CD4-positive, alpha-beta T cell treated with Interleukin-2 at 100 ng/mL for 4 hours (primary cell): Measurements from ENCODE around the gene PPP2R3C.
"Not testable (repeated sequence)": the region's sequence is repeated elsewhere in the genome, so short reads cannot be mapped to it uniquely, and the experiment has no call there.

Experiments used
- DNase-seq: peaks from one replicate; pipeline ENCODE4 v3.0.0-alpha.2; 2020; ENCODE audit warnings: low spot score

PPP2R3C gene

DNA sequence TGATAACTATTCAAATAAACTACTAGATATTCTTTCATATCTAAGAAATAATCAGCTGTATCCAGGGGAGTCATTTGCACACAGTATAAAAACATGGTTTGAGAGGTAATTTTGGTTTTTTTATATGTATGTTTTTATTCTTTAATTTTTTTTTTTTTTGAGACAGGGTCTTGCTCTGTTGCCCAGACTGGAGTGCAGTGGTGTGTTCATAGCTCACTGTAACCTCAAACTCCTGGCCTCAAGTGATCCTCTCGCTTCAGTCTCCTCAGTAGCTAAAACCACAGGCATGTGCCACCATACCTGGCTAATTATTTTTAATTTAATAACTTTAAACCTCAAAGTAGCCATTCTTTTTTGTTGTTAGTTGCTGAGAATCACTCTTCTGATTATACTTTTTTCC, 2.3 kb upstream of the PPP2R3C start:
- DNase-seq: no peak

DNA sequence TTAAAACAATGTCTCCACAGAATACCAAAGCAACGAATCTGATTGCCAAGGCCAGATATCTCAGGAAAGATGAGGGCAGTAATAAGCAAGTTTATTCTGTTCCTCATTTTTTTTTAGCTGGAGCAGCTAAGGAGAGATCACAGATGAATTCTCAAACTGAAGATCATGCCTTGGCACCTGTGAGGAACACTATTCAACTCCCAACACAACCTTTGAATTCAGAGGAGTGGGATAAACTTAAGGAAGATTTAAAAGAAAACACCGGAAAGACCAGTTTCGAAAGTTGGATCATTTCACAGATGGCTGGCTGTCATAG, 1.6 kb upstream of the PPP2R3C start:
- DNase-seq: no peak

DNA sequence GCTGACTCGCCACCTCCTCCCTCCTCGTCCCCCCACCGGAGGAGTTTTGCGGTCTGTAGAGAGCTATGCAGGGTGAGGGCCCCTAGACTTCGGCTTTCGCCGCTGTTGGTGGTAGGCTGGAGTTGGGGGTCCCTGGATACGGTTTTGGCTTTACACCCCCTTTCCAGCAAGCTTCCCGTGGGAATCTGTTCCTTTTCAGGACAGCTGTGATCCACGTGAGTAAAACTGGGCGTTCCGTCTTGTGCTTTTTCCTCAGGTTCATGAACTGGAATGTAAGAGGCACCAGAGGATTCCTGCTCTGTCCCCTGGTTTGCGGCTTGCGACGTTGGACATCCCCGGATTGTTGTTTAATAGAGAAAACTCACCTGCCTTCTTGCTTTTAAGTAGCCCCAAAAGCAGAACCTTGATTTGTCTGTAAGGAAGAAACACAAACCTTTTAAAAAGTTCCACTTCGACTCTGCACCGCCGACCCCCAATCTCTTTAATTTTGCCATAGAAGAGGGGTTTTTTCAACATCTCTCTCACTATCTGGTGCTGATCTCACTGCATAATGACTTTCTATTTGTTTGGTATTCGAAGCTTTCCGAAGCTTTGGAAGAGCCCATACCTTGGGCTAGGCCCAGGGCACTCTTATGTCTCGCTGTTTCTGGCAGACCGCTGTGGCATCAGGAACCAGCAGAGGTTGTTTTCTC, 1.1 kb upstream of the PPP2R3C start:
- peak; percentile 23 for DNase-seq

DNA sequence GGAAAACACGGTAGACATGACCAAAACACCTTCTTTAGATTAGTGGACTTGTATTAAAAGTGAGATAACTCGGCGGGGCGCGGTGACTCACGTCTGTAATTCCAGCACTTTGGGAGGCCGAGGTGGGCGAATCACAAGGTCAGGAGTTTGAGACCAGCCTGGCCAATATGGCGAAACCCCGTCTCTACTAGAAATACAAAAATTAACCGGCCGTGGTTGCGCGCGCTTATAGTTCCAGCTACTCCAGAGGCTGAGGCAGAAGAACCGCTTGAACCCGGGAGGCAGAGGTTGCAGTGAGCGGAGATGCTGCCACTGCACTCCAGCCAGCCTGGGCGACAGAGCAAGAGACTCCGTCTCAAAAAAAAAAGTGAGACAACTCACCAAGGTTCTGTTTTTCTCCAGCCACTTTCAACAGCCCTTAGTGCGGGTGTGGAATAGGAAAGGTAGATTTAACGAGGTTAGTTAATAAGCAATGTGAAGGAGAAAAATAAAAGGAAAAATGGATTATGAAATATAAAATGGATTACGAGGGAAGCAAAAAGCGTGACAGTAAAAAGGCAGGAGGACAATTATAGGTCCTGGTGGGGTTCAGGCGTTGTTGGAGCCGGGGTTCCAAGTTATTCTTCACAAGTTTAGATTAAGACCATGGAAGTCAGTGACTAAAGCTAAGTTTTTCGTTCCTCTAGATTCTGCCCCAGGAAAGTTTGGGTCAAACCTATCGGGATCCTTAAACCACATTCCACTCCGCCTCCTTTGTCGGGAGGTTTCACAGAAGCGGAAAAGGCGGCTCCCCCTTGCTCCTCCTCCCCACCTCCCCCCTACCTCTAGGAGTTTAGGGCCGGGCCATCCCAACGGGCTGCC, 534 bp downstream of the PPP2R3C start:
- no peak for DNase-seq

DNA sequence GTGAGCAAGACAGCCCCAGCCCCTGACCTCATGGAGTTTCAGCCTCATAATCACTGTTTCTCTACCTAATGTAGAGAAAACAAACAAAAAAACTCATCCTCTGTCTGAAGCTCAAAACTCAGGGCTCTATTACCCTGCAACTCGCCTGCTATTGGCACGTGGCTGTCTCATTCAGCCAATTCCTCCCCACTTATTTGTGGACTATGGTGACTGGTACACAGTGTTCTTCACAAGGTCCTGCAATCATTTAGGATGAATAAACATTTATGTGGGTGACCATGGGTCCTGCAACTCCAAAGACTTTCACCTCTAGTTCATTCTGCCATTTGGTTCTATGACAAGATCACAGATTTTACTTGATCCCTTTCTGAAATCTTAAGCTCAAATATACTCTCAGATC, 4.7 kb downstream of the PPP2R3C start:
- no peak for DNase-seq

DNA sequence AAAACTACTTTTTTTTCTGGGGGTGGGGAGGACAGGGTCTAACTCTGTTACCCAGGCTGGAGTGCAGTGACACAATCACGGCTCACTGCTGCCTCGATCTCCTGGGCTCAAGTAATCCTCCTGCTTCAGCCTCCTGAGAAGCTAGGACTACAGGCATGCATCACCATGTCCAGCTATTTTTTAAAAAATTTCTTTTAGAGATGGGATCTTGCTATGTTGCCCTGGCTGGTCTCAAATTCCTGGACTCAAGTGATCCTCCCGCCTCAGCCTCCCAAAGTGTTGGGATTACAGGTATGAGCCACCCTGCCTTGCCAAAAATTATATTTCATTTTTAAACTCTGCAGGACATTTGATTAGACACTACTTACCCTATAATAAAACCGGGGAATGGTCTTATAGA, 5.5 kb downstream of the PPP2R3C start:
- DNase-seq: no peak

DNA sequence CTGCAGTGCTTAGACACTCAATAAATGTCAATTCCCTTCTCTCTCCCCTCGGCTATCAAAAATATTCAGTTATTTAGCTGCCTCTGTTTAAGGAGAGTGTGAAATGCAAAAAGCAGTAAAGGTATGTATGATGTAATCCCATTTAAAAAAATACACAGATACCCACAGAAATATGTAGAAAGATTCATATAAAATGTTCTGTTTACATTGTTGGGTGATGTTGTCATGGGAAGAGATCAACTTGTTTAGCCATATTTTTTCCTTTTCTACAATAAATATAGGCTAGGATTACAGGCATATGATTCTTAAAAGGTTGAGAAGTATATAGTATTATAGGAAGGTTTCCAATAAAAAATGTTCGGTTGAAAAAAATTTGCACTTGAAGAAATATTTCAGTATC, 7.8 kb downstream of the PPP2R3C start:
- no peak for DNase-seq

DNA sequence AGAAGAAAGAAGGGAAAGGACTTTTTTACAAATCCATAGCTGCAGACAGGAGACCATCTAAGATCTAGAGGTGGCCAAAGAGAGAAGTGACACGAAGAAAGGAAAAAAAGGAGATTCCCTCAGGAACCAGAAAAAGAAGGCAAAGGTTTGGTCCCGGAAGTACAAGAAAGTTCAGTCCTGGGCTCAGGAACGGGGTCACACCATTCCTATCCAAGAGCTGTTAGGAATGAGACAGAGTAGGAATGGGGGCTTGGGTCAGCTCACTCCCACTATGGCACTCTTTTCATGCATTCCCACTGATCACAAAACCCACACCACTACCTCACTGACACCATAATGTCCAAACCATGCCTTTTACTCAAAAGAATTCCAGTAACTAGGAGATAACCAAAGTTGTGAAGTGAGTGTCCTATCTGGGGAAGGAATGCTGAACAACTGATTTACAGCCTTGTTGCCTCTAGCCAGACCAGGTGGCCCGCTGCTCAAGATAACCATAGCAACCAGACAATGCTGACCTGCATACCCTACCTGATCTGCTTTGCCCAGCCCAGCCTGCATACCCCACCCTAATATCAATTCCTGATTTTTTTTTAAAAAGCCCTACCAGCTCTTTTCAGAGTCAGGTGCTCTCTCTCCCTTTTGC, 8.4 kb downstream of the PPP2R3C start:
- DNase-seq: no peak

DNA sequence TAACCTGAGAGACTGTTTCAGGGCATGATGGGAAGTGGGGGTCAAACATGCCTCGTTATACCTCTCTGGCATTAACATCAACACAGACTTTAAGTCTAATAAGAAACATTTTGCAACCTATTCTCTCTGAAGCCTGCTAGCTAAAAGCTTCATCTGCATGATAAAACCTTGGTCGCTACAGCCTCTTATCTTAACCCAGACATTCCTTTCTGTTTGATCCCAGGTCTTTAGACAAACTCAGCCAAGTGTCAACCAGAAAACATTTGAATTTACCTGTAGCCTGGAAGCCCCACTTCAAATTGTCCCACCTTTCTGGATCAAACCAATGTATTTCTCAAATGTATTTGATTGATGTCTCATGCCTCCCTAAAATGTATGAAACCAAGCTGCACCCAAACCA, 9.1 kb downstream of the PPP2R3C start:
- DNase-seq: no peak

DNA sequence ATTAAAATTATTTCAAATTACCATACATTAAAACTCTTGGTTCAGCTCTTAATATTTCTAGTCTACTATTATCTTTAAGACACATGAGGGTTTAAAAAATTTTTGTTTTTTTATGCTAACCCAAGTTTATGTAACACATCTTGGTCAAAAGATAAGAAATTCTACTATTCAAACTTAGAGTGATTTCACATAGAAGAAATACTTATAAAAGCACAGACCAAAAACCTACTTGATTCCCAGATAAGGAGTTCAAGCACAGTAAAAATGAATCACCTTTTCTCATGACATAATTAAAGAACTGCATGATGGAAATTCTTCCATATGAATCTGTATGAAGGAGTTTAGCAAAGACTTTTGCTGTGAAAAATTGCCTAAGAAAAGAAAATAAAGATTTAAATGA, 13.9 kb downstream of the PPP2R3C start:
- DNase-seq: no peak

DNA sequence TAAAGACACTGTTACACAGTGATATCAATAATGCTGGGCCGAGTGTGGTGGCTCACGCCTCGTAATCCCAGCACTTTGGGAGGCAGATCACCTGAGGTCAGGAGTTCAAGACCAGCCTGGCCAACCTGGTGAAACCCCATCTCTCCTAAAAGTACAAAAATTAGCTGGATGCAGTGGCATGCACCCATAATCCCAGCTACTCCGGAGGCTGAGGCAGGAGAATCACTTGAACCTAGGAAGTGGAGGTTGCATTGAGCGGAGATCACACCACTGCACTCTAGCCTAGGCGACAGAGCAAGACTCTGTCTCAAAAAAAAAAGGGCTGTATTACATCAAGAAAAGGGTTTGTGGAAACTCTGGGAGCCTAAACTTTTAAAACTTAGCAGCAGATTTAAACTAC, 27.1 kb downstream of the PPP2R3C start:
- not testable (repeated sequence) for DNase-seq

DNA sequence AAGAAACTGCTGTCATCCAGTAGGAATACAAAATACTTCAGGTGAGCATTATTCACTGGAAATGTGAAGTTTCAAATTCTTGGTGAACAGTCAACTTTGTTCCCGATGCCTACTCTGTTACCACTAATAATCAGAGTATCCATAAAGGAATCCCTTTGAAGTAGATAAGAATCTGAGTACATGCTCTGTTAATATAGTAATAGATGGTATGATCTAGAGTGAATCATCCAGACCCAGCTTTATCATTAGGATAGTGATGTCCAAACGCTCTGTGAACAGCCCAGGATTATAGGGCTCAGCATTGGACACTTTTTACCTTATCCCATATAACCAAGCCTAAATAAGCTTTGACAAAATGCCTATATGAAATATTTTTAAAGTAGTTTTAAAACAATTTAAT, 33.3 kb downstream of the PPP2R3C start:
- no peak for DNase-seq

DNA sequence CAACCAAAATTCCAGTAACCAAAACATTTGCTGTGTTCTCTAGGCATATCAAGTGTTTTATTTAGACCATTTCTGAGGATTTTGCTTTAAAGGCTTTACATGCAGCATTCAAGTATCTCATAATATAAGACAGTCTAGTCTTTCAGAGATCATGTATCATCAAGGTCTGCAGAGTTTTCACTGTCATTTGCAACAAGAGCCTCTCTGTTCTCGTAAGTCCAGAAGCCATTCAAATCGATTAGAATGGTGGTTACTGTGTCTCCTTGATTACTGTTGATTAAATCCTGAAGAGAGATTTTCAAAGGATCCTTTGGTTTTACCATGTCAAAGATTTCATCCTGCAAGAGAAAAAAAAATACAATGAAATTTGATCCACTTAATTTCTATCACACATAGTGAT, 36.3 kb downstream of the PPP2R3C start:
- no peak for DNase-seq

DNA sequence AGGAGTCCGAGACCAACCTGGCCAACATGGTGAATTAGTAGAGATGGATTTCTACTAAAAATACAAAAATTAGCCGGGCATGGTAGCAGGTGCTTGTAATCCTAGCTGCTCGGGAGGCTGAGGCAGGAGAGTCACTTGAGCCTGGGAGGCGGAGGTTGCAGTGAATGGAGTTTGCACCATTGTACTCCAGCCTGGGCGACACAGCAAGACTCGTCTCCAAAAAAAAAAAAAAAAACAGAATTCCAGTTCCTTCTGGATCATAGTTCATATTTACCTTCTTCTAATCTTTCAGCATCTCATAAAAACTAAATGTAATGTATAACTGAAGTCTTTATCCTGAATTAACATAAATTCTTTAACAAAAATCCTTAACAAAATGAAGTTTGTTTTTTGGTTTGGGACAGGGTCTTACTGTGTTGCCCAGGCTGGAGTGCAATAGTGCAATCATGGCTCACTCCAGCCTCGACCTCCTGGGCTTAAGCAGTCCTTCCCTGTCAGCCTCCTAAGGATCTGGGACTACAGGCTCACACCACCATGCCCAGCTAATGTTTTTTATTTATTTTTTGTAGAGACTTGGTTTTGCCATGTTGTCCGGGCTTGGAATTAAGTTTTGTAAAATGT, 38.1 kb downstream of the PPP2R3C start:
- no peak for DNase-seq

DNA sequence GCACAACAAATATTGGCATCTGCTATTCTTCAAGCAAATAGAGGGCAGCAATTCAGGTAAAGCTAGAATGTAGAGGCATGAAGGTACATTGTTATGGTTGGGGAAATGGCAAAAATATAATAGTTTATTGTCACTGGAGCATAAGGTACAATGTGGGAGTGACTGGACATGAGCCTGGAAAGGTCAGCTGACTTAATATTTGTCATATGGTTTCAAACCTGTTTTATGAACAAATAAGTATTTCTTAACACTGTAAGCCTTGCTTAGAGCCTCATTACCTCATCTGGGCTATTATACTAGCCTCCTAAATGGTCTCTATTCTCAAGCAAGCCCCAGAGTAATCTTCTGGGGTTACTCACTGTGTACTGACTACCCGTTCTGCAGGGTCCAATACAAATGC, 42.0 kb downstream of the PPP2R3C start:
- DNase-seq: no peak

DNA sequence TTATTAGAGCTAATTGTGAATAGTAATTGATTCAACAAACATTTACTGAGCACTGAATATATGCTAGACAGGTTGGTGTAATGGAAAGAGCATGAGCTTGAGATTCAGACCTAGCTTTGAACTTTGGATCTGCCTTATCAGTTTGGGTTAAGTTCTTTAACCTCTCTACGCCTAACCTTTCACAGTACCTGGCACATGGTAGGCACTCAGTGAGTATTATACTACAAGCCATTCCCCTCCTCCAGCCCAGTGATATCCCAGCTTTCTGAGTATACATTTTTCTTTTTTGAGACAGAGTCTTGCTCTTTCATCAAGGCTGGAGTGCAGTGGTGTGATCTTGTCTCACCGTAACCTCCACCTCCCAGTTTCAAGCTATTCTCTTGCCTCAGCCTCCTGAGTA, 43.7 kb downstream of the PPP2R3C start:
- DNase-seq: no peak

DNA sequence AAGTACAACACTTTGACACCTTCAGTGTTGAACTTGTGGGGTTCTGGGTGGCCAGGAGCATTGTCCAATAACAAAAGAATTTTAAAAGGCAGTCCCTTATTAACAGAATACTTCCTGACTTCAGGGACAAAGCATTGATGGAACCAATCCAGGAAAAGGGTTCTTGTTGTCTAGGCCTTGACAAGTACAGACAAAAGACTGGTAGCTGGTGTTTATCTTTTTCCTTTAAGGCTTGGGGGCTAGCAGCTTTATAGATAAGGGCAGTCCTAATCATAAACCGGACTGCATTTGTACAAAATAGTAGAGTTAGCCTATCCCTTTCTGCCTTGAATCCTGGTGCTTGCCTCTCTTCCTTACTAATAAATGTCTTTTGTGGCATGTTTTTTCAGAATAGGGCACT, 48.3 kb downstream of the PPP2R3C start:
- DNase-seq: no peak

DNA sequence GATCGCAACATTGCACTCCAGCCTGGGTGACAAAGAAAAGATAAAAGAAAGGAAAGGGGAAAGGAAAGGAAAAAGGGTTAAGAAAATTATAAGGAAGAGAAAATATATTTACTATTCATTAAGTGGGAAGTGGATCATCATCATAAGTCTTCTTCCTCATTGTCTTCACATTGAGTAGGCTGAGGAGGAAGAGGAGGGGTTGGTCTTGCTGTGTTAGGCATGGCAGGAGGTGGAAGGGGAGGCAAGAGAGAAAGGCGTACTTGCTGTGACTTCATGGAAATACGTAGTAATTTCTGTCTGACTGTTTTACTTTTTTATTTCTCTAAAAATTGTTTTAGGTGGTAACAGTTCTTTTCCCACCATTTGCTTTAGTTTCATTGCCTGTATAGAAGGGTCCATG, 49.6 kb downstream of the PPP2R3C start:
- no peak for DNase-seq

DNA sequence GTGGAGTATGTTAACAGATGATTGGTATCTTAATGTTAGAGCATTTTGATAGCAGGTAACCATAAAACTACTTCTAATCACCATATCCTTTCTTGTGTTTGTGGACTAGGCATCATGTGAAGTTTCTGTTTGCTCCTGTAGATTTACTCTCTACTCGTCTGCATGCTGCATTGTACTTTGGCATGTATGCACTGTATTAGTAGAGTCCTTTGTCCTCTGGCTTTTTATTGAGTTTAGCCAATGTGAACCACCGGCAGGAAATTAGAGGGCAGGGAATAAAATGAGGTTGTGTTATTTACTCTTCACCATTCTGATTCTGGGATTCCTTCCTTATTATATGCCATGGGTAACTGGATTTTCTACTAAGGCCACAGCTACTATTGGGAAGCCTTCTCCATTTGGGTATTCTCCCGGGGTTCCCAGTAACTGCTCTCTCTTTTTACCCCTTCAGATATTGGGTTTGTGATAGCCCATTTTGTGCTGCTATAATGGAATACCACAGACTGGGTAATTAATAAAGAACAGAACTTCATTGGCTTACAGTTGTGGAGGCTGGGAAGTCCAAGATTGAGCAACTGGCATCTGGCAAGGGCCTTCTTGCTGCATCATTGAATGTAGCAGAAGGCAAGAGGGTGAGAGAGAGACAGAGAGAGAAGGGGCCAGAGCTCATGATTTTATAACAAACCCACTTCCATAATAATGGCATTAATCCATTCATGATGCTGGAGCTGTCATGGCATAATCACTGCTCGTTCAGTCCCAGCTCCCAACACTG, 53.4 kb downstream of the PPP2R3C start:
- no peak for DNase-seq

DNA sequence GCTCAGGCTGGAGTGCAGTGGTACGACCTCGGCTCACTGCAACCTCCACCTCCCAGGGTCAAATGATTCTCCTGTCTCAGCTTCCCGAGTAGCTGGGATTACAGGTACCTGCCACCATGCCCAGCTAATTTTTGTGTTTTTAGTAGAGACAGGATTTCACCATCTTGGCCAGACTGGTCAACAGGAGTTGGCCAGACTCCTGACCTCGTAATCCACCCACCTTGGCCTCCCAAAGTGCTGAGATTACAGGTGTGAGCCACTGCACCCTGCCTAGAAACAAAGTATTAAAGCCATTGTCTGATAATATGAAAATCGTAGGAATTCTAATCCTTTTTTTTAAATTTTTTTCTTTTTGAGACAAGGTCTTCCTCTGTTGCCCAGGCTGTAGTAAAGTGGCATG, 56.1 kb downstream of the PPP2R3C start:
- not testable (repeated sequence) for DNase-seq

DNA sequence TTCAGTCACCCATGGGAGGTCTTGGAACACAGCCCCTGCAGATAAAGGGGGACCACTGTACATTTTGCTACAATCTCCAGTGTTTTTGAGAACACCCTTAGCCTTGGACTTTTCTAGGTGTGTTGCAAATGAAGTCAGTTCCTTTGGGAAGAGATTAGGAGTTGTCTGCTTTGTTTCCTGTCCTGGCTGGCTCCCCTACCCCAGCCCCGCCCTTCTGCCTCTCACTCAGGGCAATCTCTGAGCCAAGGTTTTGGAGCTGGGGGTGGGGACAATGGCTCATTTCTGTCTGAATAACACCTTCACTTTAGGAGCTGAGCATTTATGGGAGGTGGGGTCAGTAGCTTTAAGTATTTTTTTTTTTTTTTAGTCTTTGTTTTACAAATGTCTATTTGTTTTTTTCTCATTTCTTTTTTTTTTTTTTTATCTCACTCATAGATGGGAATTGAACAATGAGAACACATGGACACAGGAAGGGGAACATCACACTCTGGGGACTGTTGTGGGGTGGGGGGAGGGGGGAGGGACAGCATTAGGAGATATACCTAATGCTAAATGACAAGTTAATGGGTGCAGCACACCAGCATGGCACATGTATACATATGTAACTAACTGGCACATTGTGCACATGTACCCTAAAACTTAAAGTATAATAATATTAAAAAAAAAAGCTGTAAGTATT, 60.5 kb downstream of the PPP2R3C start:
- not testable (repeated sequence) for DNase-seq

DNA sequence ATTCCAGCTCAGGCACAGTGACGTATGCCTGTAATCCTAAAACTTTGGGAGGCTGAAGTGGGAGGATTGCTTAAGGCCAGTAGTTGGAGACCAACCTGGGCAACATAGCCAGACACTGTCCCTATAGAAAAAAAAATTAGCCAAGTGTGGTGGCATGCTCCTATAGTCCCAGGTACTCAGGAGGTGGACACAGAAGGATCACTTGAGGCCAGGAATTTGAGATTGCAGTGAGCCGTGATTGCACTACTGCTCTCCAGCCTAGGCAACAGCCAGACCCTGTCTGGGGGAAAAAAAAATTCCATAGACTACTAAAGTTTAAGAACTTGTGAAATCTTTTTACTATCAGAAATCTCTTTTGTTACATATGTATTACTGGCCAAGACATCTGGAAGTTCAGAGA, 69.2 kb downstream of the PPP2R3C start:
- no peak for DNase-seq
